GM18909 (cell line): Measurements from ENCODE around the gene EYS.
"Not testable (repeated sequence)": the region's sequence is repeated elsewhere in the genome, so short reads cannot be mapped to it uniquely, and the experiment has no call there.

Experiments used
- ATAC-seq: cut with Tn5 transposase; IDR thresholded peaks from one replicate; pipeline ENCODE4 v1.9.1; 2021; ENCODE audit warnings: mild to moderate bottlenecking; ENCODE audit not compliant: unreplicated experiment, poor library complexity

EYS gene

DNA sequence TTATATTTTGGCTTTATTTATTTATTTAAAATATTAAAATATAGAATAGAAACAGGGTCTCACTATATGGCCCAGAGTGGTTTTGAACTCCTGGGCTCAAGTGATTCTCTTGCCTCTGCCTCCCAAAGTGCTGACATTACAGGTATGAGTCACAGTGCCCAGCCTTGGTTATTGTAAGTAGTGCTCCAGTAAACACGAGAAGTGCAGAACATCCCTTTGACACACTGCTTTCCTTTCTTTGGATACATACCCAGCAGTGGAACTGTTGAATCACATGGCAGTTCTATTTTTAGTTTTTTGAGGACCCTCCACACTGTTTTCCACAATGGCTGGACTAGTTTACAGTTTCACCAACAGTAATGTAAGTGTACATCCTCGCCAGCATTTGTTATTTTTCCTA lies 1867.5 kb downstream of the EYS start:
- ATAC-seq: no peak

DNA sequence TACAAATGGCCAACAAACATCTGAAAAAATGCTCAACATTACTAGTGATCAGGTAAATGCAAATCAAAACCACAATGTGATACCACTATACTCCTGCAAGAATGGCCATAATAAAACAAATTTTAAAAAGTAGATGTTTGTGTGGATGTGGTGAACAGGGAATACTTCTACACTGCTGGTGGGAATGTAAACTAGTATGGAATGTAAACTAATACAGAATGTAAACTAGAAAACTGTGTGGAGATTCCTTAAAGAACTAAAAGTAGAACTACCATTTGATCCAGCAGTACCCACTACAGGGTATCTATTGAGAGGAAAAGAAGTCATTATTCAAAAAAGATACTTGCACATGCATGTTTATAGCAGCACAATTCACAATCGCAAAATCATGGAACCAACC lies 1878.3 kb downstream of the EYS start:
- not testable (repeated sequence) for ATAC-seq

DNA sequence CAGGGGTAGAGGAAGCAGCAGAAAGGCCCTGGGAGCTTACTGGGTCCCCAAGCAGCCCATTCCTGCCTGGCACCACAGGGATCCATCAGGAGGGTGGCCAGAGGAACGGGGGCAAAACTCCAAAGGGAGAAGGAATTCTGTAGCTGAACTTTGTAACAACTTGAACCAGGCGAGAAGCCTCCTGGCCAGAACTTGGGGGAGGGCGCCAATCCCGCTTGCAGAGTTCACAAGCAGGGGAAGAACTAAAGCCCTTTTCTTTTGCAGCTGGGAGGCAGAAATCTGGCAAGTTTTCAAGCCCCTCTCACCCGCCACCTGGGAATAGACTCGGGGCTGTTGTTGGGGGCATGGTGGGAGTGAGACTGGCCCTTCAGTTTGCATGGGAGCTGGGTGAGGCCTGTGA lies 1882.3 kb downstream of the EYS start:
- ATAC-seq: no peak

DNA sequence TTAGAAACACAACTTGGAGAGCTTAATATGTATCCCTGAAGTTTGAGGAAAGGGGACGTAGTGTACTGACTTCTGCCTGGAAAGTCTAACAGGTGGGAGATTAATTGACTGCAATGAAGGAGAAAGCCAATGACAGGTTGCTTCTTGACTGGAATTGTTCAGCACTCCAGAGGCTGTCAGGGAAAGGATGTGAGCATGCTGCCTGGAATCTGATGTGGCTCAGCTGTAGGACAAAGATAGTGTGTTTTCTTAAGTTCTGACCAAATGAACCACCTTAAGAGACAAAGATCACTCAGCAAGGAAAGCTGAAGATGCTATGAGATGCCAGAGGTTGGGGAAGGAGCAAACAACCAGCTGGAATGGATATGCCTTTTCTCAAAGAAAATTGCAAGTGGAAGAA lies 1885.6 kb downstream of the EYS start:
- ATAC-seq: no peak

DNA sequence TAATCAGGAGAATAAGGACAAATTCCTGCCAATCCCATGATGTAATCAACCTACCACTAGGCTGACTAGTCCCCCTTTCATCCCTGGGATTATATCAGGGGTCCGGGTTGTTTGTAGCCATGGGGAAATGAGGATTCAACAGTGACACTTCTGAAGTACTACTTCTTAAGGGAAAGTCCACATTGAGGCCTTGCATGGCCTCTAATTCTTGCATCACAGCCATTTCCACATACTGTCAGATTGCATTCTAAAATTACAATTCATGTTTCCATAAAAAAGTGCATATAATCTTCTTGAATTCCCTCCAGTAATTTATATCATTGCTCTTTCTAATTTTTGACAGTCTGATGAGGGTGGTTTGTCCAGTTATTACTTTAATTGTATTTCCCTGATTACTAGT lies 1887.2 kb downstream of the EYS start:
- no peak for ATAC-seq

DNA sequence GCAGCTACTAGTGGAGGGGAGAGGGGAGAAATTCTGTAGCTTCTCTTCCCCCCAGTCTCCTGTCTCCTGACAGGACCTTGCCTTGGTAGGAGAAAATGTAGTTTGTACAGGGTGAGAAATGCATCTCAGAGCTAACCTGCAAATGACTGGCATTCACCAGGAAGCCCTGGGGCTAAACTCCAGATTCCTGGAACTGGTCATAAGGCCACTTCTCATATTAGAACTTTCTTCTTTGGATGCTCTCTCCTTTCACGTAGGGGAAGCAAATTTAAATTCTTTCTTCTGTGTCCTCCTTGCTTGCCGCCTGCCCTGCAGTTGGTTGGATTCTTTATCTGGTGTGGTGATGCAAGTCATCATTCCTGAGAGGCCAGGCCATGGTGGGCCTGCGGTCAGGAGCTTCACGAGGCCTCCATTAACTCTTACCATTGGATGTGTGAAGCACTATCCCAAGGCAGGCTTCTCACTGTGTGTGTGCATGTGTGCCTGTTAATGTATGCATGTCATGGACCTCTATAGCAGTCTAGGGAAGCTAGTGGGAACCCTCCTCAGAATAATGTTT lies 1889.5 kb downstream of the EYS start:
- ATAC-seq: no peak

DNA sequence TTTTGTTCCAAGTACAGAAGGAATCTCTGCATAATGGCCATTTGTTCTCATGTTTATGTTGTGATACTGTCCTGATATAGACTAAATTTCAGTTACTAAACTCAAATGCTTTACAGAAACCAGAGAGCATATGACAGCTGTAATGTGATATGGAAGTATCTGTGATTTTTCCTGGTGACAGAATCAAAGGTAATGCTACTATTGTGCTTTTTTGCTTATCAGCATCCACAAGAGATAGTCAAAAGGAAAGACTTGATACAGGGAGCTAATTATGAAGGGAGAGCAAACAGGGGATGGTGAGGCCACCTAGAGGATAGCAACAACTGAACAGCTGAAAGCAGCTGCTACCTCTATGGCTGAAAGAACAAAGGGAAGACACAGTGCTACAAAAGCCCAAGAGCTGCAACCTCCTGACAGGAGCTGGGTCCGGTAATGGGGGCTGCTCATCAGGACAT lies 1890.0 kb downstream of the EYS start:
- ATAC-seq: peak; percentile 53

DNA sequence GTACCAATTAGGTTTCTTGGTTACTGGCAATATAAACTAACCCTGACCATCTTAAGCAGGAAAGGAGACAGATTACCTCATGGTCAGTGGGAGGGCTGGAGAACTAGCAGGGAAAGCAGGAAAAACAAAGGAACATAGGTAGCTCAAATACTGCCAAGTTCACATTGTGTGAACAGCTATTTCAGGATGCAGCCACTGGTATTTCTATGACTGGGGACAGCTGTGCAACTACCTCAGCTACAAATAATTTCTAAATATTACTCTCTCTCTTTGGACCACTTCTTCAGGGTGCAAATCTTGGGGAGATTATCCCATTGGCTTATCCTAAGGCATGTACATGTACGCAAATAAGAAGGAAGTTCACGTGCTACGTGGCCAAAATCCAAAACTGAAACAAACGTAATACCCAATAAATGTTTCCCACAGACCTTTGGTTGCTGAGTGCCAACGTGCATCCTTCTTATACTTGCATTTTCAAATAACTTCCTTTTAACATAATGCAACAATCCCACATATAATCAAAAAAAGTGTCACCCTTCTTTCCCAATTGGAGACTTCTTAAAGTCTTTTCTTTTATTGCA lies 1890.5 kb downstream of the EYS start:
- ATAC-seq: no peak

DNA sequence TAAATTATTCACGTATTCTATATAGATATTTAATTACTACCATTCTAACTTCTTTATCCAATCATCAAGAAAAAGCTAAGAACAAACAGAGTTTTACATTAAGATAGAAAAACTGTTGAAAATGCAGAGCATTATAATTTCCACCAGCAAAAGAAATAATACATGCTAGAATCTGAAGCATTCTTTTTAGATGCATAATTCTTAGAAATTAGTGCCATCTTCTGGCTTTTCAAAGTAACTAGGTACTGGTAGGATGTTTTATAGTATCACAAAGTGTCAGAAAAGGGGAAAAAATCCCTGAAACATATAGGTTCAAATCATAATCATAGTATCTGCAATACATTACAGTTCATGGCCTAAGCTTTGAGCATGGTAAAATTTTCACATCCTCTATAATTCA lies 1892.6 kb downstream of the EYS start:
- no peak for ATAC-seq

DNA sequence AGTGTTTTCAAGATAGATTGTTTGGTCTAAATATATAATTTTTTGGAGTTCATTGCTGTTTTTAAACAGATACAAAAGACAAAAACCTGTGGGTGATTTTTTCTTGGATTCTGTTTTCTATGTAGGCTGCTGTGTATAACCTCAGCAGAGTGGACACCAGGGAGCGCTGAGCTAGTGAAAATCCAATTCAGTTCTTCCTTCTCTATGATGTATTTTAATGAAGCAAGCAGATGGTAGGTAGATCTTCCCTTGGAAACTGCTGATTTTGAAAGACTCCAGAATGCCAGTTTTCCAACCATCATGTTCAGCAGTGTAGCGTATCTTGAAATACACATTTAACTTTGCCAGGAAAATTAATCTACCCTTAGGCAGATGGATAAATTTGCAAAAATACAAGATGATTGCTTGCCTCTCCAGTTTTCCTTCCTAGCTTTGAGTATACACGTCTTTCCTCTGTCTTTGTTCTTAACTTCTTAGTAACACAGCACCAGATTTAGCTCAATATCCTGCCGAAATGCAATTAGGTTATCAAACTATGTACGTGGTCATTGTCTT lies 1893.4 kb downstream of the EYS start:
- no peak for ATAC-seq

DNA sequence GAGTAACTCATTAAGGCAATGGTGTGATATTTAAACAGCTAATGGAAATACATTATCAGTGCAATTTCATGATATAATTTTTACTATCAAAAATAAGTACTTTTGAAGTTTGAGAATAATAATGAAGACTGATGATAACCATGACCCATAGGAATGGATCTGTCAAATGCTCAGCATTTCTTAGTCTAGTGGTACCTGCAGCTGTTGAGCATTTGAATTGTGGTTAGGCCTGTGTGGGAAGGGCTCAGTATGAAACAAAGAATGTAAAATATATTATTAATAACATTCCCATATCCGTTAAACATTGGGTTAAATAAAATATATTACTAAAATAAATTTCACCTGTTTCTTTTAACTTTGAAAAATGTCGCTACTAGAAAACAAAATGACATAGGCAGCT lies 1898.5 kb downstream of the EYS start:
- no peak for ATAC-seq

DNA sequence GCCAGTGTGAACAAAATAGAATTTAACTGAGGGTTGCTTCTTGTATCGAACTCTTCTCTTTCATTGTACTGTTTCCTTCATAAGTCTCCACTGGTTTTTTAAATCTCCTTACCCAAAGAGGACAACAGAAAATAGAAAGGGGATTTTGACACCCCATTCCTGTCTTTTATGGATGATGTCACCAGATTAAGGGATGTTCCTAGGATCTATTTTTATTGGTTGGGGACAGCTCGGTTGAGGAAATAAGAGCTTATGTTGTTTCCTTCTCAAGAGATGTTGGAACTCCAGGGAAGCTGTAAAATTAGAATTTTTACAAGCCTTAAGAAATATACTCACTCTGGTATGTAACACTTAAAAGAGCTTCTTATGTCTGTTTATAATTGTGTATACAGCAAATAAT lies 1900.0 kb downstream of the EYS start:
- ATAC-seq: no peak

DNA sequence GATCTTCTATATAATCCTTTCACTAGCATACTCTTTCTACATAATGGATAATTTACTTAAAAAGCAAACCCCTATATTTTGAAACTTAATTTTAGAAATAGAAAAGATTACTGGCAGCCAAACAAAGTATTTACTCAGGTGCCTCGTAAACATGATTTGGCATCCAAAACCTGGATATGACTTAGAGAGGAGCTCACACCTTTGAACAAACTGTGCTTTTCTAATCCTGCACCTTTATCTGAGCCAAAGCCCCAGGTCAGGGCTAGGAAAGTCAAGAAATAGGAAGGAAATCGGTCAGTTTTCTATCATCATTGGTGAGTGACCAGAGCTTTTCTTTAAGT lies 1900.5 kb downstream of the EYS start:
- no peak for ATAC-seq

DNA sequence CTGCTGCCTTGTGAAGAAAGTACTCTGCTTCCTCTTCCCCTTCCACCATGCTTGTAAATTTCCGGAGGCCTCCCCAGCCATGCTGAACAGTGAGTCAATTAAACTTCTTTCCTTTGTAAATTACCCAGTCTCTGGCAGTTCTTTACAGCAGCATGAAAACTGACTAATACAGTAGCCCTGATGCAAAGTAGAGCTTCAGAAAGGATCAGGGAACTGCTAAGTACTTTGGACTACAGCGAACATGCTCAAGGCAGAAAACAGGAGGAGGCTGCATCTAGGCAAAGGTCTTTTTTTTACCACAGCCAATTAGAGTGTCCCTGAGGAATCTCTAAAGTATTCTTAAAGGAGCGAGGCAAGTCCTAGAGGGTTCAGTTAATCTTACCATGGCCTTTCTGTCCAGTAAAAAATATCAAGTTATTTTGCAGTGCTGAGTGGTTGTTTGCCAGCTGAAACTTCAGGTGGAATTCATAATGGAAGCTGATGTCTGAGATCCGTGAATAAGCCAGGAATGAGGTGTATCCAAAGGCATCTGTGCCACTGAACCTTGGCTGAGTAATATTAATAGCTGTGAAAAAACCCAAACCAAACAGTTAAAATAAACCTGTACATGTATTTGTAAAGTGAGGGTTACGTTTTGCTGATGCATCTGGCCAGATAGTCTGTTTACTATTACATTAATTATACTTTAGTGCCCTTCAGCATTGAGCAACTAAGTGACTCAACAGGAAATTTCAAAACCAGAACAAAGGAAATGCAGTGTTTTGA lies 1901.0 kb downstream of the EYS start:
- no peak for ATAC-seq

DNA sequence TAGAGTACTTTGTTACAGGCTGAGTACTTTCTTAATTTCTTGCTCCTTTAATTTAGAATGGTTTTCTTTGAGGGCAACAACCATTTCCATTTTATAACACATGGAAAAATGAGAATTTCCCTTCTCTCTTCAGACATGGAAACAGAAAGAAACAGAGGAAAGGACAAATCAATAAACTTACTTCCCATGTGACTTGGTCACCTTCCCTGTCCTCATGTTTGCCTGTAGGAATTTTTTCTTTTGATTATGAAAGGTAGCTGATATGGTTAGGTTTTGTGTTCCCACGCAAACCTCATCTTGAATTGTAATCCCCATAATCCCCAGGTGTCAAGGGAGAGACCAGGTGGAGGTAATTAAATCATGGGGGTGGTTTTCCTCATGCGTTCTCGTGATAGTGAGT lies 1901.7 kb downstream of the EYS start:
- no peak for ATAC-seq

DNA sequence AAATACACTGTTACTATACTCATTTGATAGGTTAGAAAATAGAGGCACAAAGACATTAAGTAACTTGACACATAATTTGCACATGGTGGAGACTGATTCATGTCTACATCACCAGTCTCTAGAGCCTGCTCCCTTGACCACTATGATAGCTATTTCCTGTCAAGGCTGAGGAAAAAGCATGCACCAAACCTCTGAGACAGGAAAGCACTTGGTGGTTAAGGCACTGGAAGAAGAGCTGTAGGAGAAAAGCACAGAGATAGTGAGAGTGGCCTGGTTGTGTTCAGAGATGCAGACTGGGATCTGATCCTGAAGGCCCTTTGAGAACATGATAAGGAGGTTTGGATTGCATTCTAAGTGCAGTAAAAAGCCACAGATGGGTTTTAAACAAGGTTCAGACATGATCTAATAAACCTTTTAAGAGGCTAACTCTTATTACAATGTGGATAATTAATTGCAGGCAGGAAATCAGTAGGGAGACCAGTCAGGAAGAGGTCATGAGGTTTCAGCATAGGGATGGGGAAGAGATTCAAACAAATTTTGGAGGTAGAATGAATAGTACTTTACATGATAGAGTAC lies 1902.6 kb downstream of the EYS start:
- no peak for ATAC-seq

DNA sequence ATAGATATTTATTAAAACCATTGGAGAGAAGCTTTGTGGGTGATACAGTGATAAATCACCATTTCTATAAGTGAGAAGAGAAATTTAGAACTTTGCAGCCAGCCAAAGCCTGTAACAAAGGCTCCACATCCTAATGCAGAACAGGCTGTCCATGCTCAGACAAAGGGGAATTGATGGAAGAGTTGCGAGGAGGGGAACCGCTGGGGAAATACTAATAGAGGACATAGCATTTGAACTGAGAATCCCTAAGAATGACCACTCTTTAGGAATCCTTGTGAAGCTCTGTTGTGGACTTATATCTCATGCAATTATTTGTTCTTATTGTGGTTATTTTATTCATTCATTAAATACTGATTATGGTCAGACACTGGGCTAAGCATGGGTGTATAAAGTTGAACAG lies 1903.7 kb downstream of the EYS start:
- ATAC-seq: no peak

DNA sequence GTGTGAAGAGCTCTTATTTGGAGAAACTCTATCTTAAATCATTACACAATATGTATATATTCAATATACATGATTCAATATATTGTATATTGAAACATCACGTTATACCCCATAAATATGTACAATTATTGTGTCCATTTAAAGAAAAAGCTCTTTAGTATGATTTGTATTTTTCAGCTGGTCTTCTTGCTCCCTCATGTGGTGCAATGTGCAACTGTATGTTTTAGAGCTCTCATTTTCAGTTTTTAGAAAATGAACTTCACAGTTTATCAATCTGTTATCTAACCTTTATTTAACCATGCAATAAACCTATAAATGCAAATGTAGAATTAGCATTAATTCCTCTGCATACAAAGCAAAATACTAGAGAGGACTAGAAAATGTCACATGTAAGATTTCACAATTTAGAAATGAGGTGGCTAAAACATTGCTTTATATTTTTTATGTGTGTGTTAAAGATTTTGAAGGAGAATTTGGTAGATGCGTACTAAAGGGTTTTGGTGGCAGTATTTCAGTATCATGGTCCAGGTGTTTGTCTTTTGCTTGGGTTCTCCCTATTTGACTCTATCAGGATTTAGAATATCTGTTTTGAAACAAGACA lies 1904.3 kb downstream of the EYS start:
- peak; percentile 49 for ATAC-seq

DNA sequence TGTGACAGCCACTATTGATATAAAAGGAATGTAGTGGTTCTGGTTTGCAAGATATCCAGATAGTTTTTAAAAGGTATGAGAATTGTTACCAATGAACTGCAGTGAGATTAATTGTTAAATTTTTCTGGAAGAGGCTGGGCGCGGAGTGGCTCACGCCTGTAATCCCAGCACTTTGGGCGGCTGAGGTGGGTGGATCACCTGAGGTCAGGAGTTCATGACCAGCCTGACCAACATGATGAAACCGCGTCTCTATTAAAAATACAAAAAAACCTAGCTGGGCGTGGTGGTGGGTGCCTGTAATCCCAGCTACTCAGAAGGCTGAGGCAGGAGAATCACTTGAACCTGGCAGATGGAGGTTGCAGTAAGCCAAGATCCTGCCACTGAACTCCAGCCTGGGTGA lies 1906.6 kb downstream of the EYS start:
- not testable (repeated sequence) for ATAC-seq

DNA sequence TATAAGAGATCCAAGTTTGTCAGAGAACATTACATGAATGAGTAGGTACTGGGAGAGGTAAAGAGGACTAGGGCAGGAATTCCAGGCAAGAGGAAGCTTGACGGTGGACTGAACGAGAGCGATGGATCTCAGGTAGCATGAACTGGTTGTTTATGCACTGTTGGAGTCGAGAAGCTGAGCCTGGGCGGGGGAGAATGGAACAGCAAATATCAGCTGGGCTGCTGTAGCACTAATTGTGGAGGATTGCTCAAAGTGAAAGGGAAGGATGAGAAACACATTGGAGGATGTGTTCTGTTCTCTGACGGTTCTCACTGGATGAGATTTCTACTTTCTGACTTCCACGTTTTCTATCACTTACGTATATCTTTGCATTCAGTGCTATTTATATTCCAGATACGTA lies 1907.2 kb downstream of the EYS start:
- ATAC-seq: no peak

DNA sequence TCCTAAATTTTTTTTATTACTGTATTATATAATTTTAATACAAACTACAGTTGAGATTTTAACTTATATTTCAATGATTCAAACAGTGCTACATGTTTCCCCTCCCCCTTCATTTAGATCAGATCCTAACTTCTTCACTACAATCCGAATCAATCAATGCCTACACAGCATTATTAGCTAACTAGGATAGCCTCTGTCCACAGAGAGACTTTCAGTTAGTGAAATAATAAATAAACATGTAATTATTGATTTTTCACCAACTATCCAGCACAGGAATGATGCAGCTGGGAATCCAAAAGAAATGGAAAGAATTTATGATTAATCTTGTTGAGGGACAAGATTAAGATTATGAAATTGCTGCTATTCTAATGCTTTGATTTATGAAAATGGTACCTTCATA lies 1907.7 kb downstream of the EYS start:
- ATAC-seq: no peak
